Stomach (tissue), 4 donors: Measurements from ENCODE around the gene ZBTB45.

Experiments used
- EP300 ChIP-seq: sonication (generic); formaldehyde crosslinking; IDR thresholded peaks from one replicate; pipeline ENCODE4 v1.6.1; 2017; ENCODE audit warnings: antibody characterized with exemption
- TF ChIP-seq, protein P1 (sequence below), 7 experiments: fragments of 450-650 bp in 4 of 7; fragments of 200-600 bp in 3 of 7; sonication (generic) in 3 of 7; IDR thresholded peaks; one replicate each; pipeline ENCODE4 v1.5.1; 2016 to 2019; ENCODE audit warnings: antibody characterized with exemption in 7 of 7, control low read depth in 2 of 7, mild to moderate bottlenecking in 1 of 7

DNA sequence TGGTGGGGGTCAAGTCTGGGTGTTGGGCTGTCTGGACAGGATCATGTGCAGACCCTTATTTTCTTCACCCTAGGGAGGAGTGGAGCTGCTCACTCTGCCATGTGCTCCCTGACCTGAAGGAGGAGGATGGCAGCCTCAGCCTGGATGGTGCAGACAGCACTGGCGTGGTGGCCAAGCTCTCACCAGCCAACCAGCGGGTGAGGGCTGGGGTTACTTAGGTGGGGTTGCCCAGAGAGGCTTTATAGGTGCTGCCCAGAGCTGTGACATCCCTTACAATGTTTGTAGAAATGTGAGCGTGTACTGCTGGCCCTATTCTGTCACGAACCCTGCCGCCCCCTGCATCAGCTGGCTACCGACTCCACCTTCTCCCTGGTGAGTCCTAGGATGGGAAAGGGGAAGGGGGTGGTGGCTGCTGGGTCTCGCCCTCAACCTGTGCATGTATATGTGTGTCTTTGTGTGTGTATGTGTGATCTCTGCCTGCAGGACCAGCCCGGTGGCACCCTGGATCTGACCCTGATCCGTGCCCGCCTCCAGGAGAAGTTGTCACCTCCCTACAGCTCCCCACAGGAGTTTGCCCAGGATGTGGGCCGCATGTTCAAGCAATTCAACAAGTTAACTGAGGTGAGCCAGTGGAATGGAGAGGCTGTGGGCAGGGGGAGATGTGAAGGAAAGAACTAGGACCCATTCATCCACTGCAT is 30.2 kb upstream of the ZBTB45 start:
- TF ChIP-seq, protein P1, sequence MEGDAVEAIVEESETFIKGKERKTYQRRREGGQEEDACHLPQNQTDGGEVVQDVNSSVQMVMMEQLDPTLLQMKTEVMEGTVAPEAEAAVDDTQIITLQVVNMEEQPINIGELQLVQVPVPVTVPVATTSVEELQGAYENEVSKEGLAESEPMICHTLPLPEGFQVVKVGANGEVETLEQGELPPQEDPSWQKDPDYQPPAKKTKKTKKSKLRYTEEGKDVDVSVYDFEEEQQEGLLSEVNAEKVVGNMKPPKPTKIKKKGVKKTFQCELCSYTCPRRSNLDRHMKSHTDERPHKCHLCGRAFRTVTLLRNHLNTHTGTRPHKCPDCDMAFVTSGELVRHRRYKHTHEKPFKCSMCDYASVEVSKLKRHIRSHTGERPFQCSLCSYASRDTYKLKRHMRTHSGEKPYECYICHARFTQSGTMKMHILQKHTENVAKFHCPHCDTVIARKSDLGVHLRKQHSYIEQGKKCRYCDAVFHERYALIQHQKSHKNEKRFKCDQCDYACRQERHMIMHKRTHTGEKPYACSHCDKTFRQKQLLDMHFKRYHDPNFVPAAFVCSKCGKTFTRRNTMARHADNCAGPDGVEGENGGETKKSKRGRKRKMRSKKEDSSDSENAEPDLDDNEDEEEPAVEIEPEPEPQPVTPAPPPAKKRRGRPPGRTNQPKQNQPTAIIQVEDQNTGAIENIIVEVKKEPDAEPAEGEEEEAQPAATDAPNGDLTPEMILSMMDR (IDR thresholded peaks at IDR 0.05): no peak
- TF ChIP-seq EP300: no peak
